BE2C (cell line): ENCODE measurements around the gene KSR2.

ENCODE experiments used
- DNase-seq: peaks from one replicate; pipeline ENCODE4 v3.0.0-alpha.2; 2020
- H3K27me3 ChIP-seq: fragments of 250-450 bp; sonication (Bioruptor Pico); 2 replicates; pipeline ENCODE4 v1.5.1; 2020; ENCODE audit warnings: mild to moderate bottlenecking
- H3K36me3 ChIP-seq: fragments of 250-450 bp; sonication (Bioruptor Pico); 2 replicates; pipeline ENCODE4 v1.5.1; 2020; ENCODE audit warnings: mild to moderate bottlenecking
- H3K4me1 ChIP-seq: fragments of 250-450 bp; sonication (Bioruptor Pico); 2 replicates; pipeline ENCODE4 v1.5.1; 2020
- H3K4me3 ChIP-seq: 2 replicates; pipeline ENCODE4 v1.5.1; 2011; ENCODE audit warnings: low read depth, low read length
- H3K9me3 ChIP-seq: fragments of 250-450 bp; sonication (Bioruptor Pico); 2 replicates; pipeline ENCODE4 v1.5.1; 2020
- TF ChIP-seq, protein P1 (sequence below): IDR thresholded peaks from 2 replicates; pipeline ENCODE4 v1.5.1; 2012; ENCODE audit warnings: mild to moderate bottlenecking, low read depth, low read length

The KSR2 gene

GRCh38 chr12:117821480-117822175 is 147.2 kb downstream of the KSR2 start:
- no peaks in the 10 kb centered on the region for H3K36me3 ChIP-seq
- no peaks in the 10 kb centered on the region for H3K27me3 ChIP-seq
- TF ChIP-seq, protein P1, sequence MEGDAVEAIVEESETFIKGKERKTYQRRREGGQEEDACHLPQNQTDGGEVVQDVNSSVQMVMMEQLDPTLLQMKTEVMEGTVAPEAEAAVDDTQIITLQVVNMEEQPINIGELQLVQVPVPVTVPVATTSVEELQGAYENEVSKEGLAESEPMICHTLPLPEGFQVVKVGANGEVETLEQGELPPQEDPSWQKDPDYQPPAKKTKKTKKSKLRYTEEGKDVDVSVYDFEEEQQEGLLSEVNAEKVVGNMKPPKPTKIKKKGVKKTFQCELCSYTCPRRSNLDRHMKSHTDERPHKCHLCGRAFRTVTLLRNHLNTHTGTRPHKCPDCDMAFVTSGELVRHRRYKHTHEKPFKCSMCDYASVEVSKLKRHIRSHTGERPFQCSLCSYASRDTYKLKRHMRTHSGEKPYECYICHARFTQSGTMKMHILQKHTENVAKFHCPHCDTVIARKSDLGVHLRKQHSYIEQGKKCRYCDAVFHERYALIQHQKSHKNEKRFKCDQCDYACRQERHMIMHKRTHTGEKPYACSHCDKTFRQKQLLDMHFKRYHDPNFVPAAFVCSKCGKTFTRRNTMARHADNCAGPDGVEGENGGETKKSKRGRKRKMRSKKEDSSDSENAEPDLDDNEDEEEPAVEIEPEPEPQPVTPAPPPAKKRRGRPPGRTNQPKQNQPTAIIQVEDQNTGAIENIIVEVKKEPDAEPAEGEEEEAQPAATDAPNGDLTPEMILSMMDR: no peak
- H3K4me3 ChIP-seq: no peak overlapping the region
- no peaks in the 10 kb centered on the region for H3K9me3 ChIP-seq
- no peak for DNase-seq
- H3K4me1 ChIP-seq: no peaks in the 10 kb centered on the region

DNA sequence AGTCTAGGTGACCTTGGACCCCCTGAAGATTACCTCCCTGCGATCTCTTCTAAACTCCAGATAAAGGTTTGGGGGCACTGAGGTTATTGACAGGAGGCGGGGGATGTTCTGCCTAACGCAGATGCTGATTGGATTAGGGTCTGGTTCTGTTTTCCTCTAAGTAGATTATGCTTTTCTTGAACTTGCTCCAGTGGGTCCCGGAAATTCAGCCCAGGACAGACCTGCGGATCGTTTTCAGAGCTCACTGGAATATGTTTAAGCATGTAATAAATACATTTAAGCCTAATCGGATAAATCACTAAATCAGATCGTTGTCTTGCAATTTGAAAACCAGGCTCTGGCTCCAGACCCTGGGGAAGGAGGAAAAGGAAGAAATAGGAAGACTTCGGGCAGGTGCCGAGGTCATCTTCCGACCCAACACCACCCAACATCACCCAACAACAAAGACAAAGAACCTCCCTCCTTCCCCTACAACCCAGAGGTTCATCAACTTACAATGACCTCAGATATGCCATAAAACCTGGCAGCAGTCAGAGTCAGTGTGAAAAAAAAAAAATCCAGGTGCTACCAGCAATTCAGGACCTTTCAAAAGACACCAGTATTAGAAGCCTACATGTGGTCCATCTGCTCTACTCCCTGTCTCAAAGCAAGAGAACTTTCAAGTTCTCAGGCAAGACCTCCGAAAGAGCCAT is 148.4 kb downstream of the KSR2 start:
- Histone ChIP-seq H3K4me3 (no peak overlapping the region), H3K4me1 (no peaks in the 10 kb centered on the region), H3K27me3 (no peaks in the 10 kb centered on the region), H3K9me3 (no peaks in the 10 kb centered on the region), H3K36me3 (no peaks in the 10 kb centered on the region)
- TF ChIP-seq, protein P1: no peak
- DNase-seq: no peak

GRCh38 chr12:117819160-117819559 is 149.6 kb downstream of the KSR2 start:
- no peaks in the 10 kb centered on the region for H3K36me3 ChIP-seq
- H3K4me3 ChIP-seq: no peak overlapping the region
- no peaks in the 10 kb centered on the region for H3K27me3 ChIP-seq
- no peak for DNase-seq
- no peaks in the 10 kb centered on the region for H3K9me3 ChIP-seq
- TF ChIP-seq, protein P1: no peak
- H3K4me1 ChIP-seq: no peaks in the 10 kb centered on the region

- TF ChIP-seq, protein P1: no peak
- Histone ChIP-seq H3K27me3 (no peaks in the 10 kb centered on the region), H3K4me1 (no peaks in the 10 kb centered on the region), H3K9me3 (no peaks in the 10 kb centered on the region), H3K36me3 (no peaks in the 10 kb centered on the region), H3K4me3 (no peak overlapping the region)
- DNase-seq: no peak
Measured at GRCh38 chr12:117818400-117818799, 150.4 kb downstream of the KSR2 start.

GRCh38 chr12:117809509-117809908 is 159.3 kb downstream of the KSR2 start:
- no peaks in the 10 kb centered on the region for H3K36me3 ChIP-seq
- H3K27me3 ChIP-seq: peaks cover 16% of the 10 kb centered on the region; the same call in 1 of the 2 replicates
- TF ChIP-seq, protein P1: no peak
- H3K9me3 ChIP-seq: no peaks in the 10 kb centered on the region
- no peaks in the 10 kb centered on the region for H3K4me1 ChIP-seq
- no peak overlapping the region for H3K4me3 ChIP-seq
- no peak for DNase-seq

GRCh38 chr12:117807946-117808345 is 160.8 kb downstream of the KSR2 start:
- no peak overlapping the region for H3K4me3 ChIP-seq
- H3K4me1 ChIP-seq: no peaks in the 10 kb centered on the region
- DNase-seq: no peak
- no peaks in the 10 kb centered on the region for H3K9me3 ChIP-seq
- no peaks in the 10 kb centered on the region for H3K36me3 ChIP-seq
- TF ChIP-seq, protein P1: no peak
- peaks cover 16% of the 10 kb centered on the region; the same call in 1 of the 2 replicates for H3K27me3 ChIP-seq
